Epithelial cell of proximal tubule (primary cell): Measurements from ENCODE around the gene KRT38. TPM values are rescaled to one million over a fixed set of nuclear protein-coding genes. Genes with fewer than 3 reads are reported as not detected.
A peak's percentile ranks its signal among the peaks of the same experiment; 100 is the strongest.

Experiments
- DNase-seq: peaks from one replicate; pipeline ENCODE4 v3.0.0-alpha.2; 2011; ENCODE audit warnings: low read depth
- H3K4me3 ChIP-seq: 2 replicates; pipeline ENCODE4 v1.5.1; 2011; ENCODE audit warnings: low read depth, mild to moderate bottlenecking, low read length
- CTCF ChIP-seq: conservative IDR thresholded peaks from 2 replicates; pipeline ENCODE4 v1.5.1; 2012; ENCODE audit warnings: low read depth, mild to moderate bottlenecking, low read length
- total RNA-seq: library from RNA; depleted of rRNA; stranded (reverse); fragments of >200 nt; gene quantifications from 2 replicates; pipeline ENCODE4 v1.2.3, GENCODE V29; 2015

KRT38 gene
- total RNA-seq, 1 donor from 2014 or later, result not detected

DNA sequence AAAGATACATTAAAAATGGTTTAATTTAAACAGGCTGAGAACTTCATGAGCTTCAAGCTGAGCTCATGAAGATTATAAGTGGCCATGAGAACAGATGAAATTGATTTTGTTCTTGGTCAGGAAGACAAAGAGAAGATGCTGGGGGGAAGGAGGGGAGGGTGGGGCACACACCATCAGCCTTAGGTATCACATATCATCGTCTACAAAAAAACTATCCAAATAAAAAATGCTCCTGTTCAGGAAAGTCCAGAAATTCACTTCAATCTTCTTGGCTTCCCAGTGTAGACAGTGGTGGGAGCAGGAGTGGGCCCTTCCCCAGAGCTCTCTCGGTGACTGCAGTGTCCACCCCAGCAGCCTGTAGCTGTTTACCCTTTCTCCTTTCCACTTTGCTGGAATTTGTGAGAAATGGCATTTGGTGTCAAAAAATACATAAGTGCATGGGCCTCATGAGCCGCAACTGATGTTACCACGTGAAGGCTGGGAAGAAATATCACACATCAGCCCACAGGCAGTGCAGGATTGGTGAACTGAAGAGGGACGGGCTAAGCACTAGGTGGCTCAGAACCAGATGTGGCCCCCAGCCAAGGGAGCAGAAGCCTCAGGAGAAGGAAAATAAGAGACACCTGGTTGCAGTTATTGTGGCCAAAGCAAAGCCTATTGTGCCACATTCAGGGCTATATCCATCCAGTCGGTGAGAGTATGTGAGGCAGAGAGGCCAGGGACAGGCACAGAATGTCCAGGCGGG, 22.5 kb downstream of the KRT38 start:
- H3K4me3 ChIP-seq, result no peak overlapping the region
- DNase-seq, result no peak
- no peak for TF ChIP-seq CTCF

DNA sequence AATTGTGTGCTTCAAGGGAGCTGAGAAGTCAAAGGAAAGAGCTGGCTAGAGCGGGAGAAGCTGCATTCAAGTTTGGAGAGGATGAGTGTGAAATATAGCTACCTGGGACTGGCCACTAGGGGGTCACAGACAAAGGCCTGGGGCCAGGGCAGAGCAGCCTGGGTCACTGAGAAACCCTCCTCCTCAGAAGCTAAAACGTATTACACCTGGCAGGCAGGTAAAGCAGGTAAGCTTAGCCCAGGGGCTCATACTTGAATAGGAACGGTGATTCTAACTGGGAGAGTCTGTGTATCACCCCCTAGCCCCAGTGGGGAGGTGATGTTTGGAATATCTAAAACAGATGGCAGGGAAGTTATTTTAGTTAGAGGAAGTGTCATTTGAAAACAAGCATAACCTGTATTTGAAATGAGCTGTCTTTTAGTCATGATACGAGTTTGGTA, 23.2 kb downstream of the KRT38 start:
- H3K4me3 ChIP-seq, result no peak overlapping the region
- TF ChIP-seq CTCF, result peak; percentile 55
- no peak for DNase-seq

DNA sequence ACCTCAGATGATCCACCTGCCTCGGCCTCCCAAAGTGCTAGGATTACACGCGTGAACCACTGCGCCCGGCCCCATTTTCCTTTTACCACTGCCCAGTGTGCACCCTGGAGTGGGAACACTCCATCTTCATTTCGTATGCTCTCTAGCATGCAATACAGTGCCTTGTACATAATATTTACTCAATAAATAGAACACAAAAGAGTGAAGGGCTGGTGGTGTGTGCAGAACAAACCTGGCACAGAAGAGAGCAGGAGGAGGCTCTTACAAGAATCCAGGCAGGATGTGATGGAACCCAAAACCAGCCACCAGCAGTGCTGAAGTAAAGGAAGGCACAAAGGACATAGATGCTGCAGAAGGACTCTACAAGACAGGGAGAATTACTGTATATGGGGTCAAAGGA, 23.7 kb downstream of the KRT38 start:
- no peak overlapping the region for H3K4me3 ChIP-seq
- DNase-seq, result no peak
- no peak for TF ChIP-seq CTCF

- TF ChIP-seq CTCF, result no peak
- no peak overlapping the region for H3K4me3 ChIP-seq
- DNase-seq, result no peak
Observed at GRCh38 chr17:41416479-41416878, 24.3 kb downstream of the KRT38 start.

- peak; percentile 78 for DNase-seq
- H3K4me3 ChIP-seq, result no peak overlapping the region
- no peak for TF ChIP-seq CTCF
Observed at GRCh38 chr17:41415833-41416335, 24.9 kb downstream of the KRT38 start.

DNA sequence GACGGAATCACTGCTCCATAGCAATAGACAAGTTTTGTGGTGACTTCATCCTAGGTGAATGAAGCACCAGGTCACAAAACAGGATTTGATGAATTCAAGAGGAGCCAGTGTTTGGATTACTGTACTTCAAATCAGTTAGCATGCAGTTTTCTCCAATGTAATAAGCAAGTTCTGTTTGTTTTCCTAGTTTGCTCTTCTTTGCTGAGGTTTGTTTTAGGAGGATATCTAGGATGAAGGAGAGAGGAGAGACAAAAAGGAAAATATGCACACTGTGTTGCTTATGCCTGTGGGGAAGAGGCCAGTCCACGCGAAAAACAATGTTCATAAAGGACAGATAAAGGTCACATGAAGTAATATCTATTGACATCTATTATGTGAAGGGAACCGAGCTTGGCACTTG, 25.4 kb downstream of the KRT38 start:
- no peak overlapping the region for H3K4me3 ChIP-seq
- TF ChIP-seq CTCF, result no peak
- no peak for DNase-seq

- no peak for TF ChIP-seq CTCF
- no peak overlapping the region for H3K4me3 ChIP-seq
- no peak for DNase-seq
Observed at GRCh38 chr17:41413982-41414381, 26.8 kb downstream of the KRT38 start.
